Kidney (tissue), 14 donors: ENCODE results near the gene KDM1A. TPM values are rescaled to one million over a fixed set of nuclear protein-coding genes. Genes with fewer than 3 reads are reported as not detected.

ENCODE experiments used
- DNase-seq, 5 donors: peaks; one replicate each; pipeline ENCODE4 v3.0.0-alpha.2; 2013 to 2020
- FAIRE-seq: peaks from 2 replicates; lab custom pipeline; 2012; peaks lifted over from hg19 to GRCh38; lab: Jason Lieb, UNC
- H3K27ac ChIP-seq, 2 donors: one replicate each; pipeline ENCODE4 v1.7.0; 2013; ENCODE audit warnings: low read depth in 2 of 2, low read length in 2 of 2, inconsistent platforms in 1 of 2
- H3K27me3 ChIP-seq: one replicate; pipeline ENCODE4 v1.7.1; 2013; ENCODE audit warnings: low read length, inconsistent platforms; ENCODE audit not compliant: control insufficient read depth, insufficient read depth
- H3K36me3 ChIP-seq, 3 donors: one replicate each; pipeline versions ENCODE4 v1.7.0 to v1.7.1; 2013; ENCODE audit warnings: low read length in 3 of 3, control low read depth in 1 of 3, inconsistent platforms in 1 of 3; ENCODE audit not compliant: insufficient read depth in 3 of 3, control insufficient read depth in 2 of 3
- H3K4me1 ChIP-seq, 3 donors: one replicate each; pipeline versions ENCODE4 v1.7.0 to v1.7.1; 2013; ENCODE audit warnings: low read length in 3 of 3, inconsistent platforms in 1 of 3, low read depth in 1 of 3; ENCODE audit not compliant: control insufficient read depth in 2 of 3, insufficient read depth in 2 of 3
- H3K4me3 ChIP-seq, 3 donors: one replicate each; pipeline versions ENCODE4 v1.7.0 to v1.8.1; 2013; ENCODE audit warnings: low read length in 3 of 3, control low read depth in 1 of 3, inconsistent platforms in 1 of 3
- H3K9ac ChIP-seq, 3 donors: one replicate each; pipeline versions ENCODE4 v1.7.0 to v1.7.1; 2013; ENCODE audit warnings: low read length in 3 of 3, control low read depth in 1 of 3, inconsistent platforms in 1 of 3
- H3K9me3 ChIP-seq, 3 donors: one replicate each; pipeline versions ENCODE4 v1.7.0 to v1.7.1; 2013; ENCODE audit warnings: low read length in 3 of 3, control low read depth in 1 of 3, inconsistent platforms in 1 of 3; ENCODE audit not compliant: control insufficient read depth in 2 of 3, insufficient read depth in 1 of 3
- CTCF ChIP-seq: IDR thresholded peaks from 3 replicates; pipeline ENCODE4 v1.5.1; 2012; ENCODE audit warnings: mild to moderate bottlenecking, moderate library complexity, borderline replicate concordance; ENCODE audit not compliant: insufficient read depth; ENCODE audit errors: extremely low read depth
- intact Hi-C: fragments of 100-400 bp; cut with DNase I; formaldehyde crosslinking; loops from one replicate; pipeline ENCODE4 v1.11.1; 2022
- polyA plus RNA-seq: library from polyadenylated mRNA; stranded (reverse); fragments of 350-450 nt; fragmentation: Illumina TruSeq; extraction: RNeasy Lipid Tissue Mini Kit (QIAGEN cat#74804); gene quantifications from one replicate; pipeline ENCODE4 v1.2.3, GENCODE V29; 2014; ENCODE audit warnings: low read depth, low replicate concordance; ENCODE audit not compliant: insufficient read depth
- total RNA-seq: library from RNA; stranded (reverse); fragmentation: NEBNext Ultra II Directional; extraction: Animal tissue kit (Norgen Biotek cat#: 25700); gene quantifications from one replicate; pipeline ENCODE4 v1.2.1, GENCODE V29; 2021
- donor health status: control.
- donor health status: control.
- donor health status: control.
- donor health status: control.
- donor health status: control.
- donor health status: DM: yes; HTN: yes; CAD: no.
- donor health status: Normal renal cell carcinoma (clear cell type).

Gene KDM1A
- total and polyA plus RNA-seq, 2 donors from 2014 or later = 33.3 to 54.4 TPM

- Histone ChIP-seq H3K4me3 (no peak overlapping the region), H3K36me3 (no peaks in the 10 kb centered on the region), H3K4me1 (no peaks in the 10 kb centered on the region), H3K9ac (no peak overlapping the region), H3K27ac (no peak overlapping the region), H3K27me3 (no peaks in the 10 kb centered on the region), H3K9me3 (no peaks in the 10 kb centered on the region)
- intact Hi-C loops = loop anchor here (10.0 kb wide), 1 partner anchor 209 kb away; no protein-coding TSS in a partner anchor
- no peak for DNase-seq
- FAIRE-seq = no peak
- no peak for TF ChIP-seq CTCF
Measured at GRCh38 chr1:22975694-22976093, 43.6 kb upstream of the KDM1A start.

DNA sequence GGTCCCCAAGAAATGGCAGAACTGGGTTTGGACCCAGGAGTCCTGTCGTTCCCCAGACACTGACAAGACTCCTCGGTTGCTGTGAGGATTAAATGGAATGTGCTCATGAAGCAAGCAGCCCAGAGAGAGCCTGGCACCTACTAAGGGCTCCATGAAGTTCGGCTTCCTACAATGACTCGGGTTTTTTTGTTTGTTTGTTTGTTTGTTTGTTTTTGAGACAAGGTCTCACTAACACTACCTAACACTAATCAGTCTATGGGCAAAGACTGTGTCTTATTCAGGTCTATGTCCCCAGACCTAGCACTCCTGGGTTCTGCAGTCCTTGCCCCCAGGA lies 43.2 kb upstream of the KDM1A start:
- H3K4me3 ChIP-seq = no peak overlapping the region
- H3K27ac ChIP-seq = no peak overlapping the region
- H3K36me3 ChIP-seq = no peaks in the 10 kb centered on the region
- TF ChIP-seq CTCF = no peak
- H3K9ac ChIP-seq = no peak overlapping the region
- H3K9me3 ChIP-seq = no peaks in the 10 kb centered on the region
- H3K27me3 ChIP-seq = no peaks in the 10 kb centered on the region
- no peaks in the 10 kb centered on the region for H3K4me1 ChIP-seq
- FAIRE-seq (no peak), DNase-seq (no peak)
- intact Hi-C loops = loop anchor here (10.0 kb wide), 1 partner anchor 209 kb away; no protein-coding TSS in a partner anchor

DNA sequence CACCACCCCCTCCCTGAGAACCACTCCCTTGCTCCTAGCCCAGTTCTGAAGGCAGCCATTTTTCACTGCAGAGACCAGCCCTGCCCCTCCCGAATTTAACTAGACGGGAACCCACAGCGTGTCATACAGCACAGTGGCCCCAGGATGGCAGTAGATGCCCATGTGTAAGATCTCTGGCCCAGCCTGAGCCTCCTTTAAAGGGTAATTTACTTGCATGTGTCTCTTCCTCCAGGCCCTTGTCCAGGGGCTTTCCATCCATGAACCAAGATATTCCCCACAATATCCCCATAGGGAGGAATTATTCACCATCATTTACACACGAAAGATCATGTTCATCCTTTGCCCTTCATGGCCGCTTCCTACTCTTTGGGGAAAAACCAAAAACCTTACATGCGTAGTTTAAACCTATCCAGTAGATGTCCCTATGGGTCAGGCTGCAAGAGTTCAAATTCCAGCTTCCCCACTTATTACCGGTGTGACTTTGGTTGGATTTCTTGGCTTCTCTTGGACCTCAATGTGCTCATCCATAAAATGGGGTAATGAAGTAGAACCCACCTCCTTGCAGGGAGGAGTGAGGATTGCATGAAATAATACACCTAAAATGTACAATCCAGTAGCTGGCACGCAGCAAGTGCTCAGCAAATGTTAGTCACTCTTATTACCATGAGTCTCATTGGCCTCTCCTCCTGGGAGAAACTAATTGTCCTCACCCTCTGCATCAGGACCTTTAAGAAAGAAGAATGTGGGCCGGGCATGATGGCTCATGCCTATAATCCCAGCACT lies 42.6 kb upstream of the KDM1A start:
- H3K36me3 ChIP-seq = no peaks in the 10 kb centered on the region
- no peak overlapping the region for H3K27ac ChIP-seq
- H3K4me1 ChIP-seq = no peaks in the 10 kb centered on the region
- DNase-seq (peak; percentile 70 to 87 (median 81)), FAIRE-seq (no peak)
- intact Hi-C loops = loop anchor here (10.0 kb wide), 1 partner anchor 208 kb away; no protein-coding TSS in a partner anchor
- H3K9me3 ChIP-seq = no peaks in the 10 kb centered on the region
- H3K9ac ChIP-seq = no peak overlapping the region
- peak; percentile 77 for TF ChIP-seq CTCF
- no peaks in the 10 kb centered on the region for H3K27me3 ChIP-seq
- H3K4me3 ChIP-seq = no peak overlapping the region
